HT1080 (cell line): Measurements from ENCODE around the gene NDOR1. TPM values are rescaled to one million over a fixed set of nuclear protein-coding genes. Genes with fewer than 3 reads are reported as not detected.
A peak's percentile ranks its signal among the peaks of the same experiment; 100 is the strongest.

ENCODE experiments used
- DNase-seq: peaks from one replicate; pipeline ENCODE4 v3.0.0-alpha.2; 2015; ENCODE audit warnings: low read depth
- total RNA-seq: library from RNA; depleted of rRNA; stranded (reverse); fragments of >200 nt; shearing (Covaris generic); gene quantifications from 2 replicates; pipeline ENCODE4 v1.2.3, GENCODE V29; 2014

NDOR1 gene
- total RNA-seq, 1 experiment from 2014 or later, result 26.2 TPM

DNA sequence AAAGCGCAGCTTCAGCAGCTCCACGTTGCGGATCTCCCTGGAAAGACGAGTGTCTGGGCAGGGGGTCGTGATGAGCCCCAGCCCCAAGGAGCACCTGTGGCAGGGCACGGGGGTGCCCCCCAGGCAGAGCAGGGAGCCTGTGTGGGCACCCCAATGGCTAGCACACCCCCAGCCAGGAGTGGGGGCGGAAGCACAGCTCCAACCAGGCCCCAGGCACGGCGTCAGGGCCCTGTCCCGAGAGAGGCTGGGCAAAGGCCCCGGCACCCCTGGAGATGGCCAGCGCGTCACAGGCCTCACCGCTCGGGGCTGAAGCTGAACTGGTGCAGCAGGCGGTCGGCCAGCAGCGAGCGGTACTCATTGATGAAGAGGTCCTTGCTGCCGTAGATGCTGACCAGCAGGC lies 25.0 kb upstream of the NDOR1 start:
- DNase-seq, result no peak

DNA sequence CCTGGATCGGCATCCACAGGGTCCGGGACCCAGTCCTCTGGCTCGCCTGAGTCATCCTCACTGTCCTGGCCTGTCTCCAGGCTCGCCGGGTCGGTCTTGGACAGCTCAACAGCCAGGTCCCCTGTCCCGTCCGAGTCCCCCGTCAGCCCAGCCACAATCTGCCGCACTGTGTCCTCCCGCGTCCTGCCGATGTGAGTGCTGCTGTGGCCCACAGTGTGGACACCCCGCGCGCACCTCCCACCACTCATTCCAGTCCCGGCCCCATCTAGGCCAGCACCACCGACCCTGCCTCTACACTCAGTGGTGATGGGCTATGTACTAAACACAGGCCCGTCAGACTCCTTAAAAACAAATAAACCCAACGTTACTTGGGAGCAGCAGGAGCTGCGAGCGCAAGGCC lies 23.8 kb upstream of the NDOR1 start:
- no peak for DNase-seq

DNA sequence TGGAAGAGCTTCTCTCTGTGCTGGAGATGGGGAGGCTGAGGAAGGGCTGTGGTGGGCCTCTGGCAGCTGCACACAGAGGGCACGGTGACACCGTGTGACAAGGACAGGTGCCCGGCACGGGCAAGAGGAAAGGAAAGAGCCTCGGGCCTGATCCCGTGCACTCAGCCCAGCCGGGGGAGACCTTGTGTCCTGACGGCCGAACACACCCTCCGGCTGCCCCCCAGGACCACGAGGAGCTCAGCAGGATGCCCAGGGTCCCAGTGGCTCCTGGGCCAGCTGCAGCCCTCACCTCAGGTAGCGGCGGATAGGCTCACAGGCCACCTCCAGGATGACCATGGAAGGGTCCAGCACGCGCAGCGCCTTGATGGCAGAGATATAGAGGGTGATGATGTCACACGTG lies 22.7 kb upstream of the NDOR1 start:
- DNase-seq, result no peak

DNA sequence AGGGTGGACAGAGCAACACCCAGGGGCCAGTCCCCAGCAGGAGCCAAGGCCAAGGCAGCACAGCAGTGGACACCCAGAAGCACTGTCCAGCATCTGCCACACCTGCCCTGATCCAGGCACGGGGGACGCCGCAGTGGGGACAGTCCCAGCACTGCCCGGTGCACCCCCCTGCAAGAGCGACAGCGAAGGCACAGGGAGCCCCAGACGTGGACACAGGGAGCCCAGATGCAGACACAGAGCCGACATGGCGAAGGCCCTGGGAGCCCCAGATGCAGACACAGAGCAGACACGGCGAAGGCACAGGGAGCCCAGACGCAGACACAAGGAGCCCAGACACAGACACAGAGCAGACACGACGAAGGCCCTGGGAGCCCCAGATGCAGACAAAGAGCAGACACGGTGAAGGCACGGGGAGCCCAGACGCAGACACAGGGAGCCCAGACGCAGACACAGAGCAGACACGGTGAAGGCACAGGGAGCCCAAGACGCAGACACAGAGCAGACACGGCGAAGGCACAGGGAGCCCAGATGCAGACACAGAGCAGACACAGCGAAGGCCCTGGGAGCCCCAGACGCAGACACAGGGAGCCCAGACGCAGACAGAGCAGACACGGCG lies 21.4 kb upstream of the NDOR1 start:
- no peak for DNase-seq

- no peak for DNase-seq
Measured at GRCh38 chr9:137184881-137185660, 20.4 kb upstream of the NDOR1 start.

- no peak for DNase-seq
Measured at GRCh38 chr9:137185921-137186320, 19.6 kb upstream of the NDOR1 start.

GRCh38 chr9:137186385-137186784 lies 19.1 kb upstream of the NDOR1 start:
- DNase-seq, result no peak

DNA sequence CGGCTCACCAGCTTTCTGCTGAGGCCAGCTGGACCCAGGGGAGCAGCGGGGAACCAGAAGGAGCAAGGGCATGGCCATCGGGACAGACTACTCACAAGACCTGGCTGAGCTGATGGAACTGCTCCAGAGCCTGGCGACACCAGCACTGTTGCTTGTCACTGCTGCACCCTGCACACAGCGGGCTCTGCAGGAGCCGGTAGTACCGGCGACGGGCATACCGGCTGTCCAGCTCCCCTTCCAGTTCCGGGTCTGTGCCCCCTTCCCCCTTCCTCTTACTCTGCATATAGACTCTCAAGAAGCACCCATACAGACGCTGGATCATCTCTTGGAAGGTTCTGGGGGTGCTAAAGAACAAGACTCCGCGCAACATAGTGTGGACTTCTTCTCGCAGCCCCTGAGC lies 18.1 kb upstream of the NDOR1 start:
- no peak for DNase-seq

- no peak for DNase-seq
Measured at GRCh38 chr9:137188086-137188489, 17.4 kb upstream of the NDOR1 start.

GRCh38 chr9:137188490-137189296 lies 16.8 kb upstream of the NDOR1 start, which contains the start of the genes ANAPC2 and SSNA1:
ANAPC2 (minus strand) TSS chr9:137188560; CDS start chr9:137188532, 28 bp downstream.
SSNA1 (plus strand) TSS chr9:137188676; CDS start chr9:137188727, 51 bp downstream.
- peak; percentile 88 for DNase-seq

- DNase-seq, result no peak
Measured at GRCh38 chr9:137189297-137190295, 15.9 kb upstream of the NDOR1 start.

GRCh38 chr9:137190315-137190856 lies 15.1 kb upstream of the NDOR1 start:
- DNase-seq, result no peak

GRCh38 chr9:137191245-137191644 lies 14.3 kb upstream of the NDOR1 start:
- DNase-seq, result no peak

DNA sequence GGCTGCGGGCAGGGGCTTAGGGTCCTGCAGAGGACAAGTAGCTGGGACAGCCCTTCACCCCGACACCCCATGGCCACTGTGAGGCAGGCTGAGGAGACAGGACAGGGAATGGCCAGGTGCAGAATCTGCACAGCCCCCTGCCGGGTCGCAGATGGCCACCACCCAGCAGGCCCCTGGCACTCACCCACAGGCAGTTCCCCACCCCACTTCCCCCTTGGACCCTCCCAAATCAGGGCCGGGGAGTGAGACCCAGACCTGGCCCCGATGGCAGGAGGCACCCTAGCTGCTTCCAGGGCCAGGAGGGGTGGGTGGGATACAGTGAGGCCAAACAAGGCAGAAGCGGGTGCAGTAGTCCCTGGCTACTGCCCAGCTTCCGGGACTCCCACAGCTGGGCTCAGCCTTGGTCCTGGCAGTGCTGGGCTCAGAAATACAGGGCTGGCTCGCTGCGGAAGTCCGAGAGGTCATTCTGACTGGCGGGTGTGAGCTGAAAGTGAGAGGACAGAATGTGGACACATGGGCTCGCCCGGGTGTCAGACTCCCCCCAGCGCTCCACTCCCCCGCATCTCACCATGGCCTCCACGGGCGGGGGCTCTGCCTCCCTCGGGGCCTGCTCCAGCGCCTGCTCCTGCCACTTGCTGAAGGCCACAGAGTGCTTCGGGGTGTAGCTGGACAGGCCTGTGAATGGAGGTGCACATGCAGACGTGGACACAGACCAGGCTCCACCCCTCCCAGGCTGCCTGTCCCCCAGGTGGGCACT lies 13.6 kb upstream of the NDOR1 start:
- DNase-seq, result no peak

GRCh38 chr9:137192448-137192780 lies 13.1 kb upstream of the NDOR1 start:
- DNase-seq, result no peak

DNA sequence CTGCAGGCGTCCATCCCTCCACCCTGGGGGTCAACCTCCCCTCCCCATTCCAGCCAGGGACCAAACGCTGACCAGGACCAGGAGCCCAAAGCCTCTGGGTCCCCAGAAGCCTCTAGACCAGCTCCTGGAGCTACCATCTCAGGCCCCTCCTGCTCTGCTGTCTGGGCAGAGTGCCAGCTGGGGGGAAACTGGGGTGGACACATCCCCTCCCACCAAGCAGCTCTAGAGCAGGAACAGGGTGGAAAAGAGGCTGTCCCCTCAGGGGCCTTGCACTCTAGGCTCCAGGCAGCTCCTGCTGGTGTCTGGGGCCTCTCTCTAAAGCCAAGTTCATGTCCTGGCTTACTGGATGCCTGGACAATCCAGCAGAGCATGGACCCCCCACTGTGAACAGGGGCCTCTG lies 12.6 kb upstream of the NDOR1 start:
- no peak for DNase-seq

- DNase-seq, result no peak
Measured at GRCh38 chr9:137193771-137194170, 11.7 kb upstream of the NDOR1 start.

- DNase-seq, result no peak
Measured at GRCh38 chr9:137194388-137194787, 11.1 kb upstream of the NDOR1 start.

- DNase-seq, result no peak
Measured at GRCh38 chr9:137194909-137195308, 10.6 kb upstream of the NDOR1 start.
